Measurements from ENCODE around the gene MICU2.

MICU2 gene

GRCh38 chr13:21542563-21542962 is 61.4 kb downstream of the MICU2 start:
- DNase-seq = no peak

DNA sequence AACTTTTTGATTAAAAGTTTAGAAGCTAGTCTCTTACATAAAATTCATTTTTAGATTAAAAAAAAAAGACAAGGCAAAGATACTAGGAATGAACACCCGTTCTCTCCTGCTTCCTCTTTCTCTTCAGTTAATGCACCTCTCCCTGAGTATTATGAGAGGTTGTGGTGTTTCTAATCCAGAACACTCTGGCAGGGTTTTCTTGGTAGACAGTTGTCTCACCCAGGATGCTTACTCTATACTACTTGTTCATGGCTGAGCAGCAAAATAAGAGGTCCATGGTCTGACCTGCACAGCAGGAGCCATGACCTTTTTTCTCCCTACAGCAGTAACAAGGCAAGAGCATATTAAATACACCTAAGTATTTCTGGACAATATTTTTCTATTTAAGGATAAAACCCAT is 62.0 kb downstream of the MICU2 start:
- DNase-seq = no peak

GRCh38 chr13:21541271-21541670 is 62.7 kb downstream of the MICU2 start:
- DNase-seq = no peak

GRCh38 chr13:21539687-21540086 is 64.3 kb downstream of the MICU2 start:
- no peak for DNase-seq

GRCh38 chr13:21538753-21539152 is 65.2 kb downstream of the MICU2 start:
- no peak for DNase-seq

GRCh38 chr13:21538280-21538679 is 65.7 kb downstream of the MICU2 start:
- DNase-seq = no peak

GRCh38 chr13:21537105-21537504 is 66.9 kb downstream of the MICU2 start:
- no peak for DNase-seq

DNA sequence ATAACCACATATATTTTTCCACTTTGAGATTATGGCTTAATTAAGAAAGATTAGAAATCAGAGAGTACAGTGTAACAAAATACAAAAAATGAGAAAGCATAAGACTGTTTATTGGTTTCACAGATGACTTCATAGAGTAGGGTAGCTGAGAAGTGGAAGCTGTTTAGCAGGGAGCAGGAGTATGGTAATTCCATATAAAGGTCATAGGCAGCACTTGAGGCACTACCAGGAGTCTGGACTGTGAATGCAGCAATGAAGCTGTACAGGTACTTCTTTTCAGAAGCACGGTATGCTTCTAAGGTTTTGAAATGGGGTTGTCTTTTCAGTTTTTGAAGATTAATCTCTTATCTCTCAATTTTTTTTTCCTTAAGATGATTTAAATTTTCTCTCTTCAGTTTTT is 69.2 kb downstream of the MICU2 start:
- DNase-seq = no peak

GRCh38 chr13:21531455-21531854 is 72.5 kb downstream of the MICU2 start:
- DNase-seq = no peak

DNA sequence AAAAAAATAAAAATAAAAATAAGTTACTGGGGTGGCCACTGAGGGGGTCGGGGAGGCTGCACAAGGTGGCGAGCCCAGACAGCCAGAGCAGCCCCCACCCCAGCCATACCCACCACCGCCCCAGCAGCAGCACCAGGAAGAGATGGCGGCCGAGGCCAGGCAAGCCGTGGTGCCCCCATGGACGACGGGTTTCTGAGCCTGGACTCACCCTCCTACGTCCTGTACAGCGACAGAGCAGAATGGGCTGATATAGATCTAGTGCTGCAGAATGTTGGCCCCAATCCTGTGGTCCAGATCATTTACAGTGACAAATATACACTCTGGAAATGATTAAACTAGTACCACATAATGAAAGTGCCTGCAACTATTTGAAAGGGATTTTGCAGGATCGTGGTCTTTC is 73.3 kb downstream of the MICU2 start:
- no peak for DNase-seq

DNA sequence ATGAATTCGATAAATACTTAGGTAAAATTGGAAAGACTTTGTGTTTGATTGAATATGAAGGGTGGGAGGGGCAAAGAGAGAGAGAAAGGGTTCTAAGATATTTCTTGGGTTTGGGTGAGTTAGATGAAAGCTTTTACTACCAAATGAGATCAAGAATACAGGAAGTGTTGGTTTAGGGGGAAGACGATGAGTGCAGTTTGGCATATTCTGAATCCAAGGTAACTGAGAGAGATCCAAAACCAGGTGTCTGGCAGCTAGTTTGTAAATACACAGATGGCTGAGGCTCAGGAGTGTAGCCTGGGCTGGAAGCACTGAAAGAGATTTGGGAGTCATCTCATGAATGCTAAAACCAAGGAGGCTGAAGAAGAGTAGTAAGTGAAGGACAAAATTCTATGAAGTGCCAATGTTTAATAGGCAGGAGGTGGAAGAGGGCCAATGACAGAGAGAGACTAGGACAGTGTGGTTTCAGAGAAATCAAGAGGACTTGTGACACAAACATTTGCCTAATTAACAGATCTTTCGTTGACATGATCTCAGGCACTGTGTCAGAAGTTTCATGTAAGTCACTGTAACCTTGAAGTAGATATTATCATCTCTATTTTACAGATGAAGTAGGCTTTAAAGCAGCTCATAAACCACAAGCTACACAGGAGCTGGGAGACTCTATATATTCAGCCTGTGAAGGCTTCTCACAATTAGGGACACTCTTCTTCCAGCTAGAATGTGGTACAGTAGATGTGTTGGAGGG is 74.7 kb downstream of the MICU2 start:
- DNase-seq = no peak

GRCh38 chr13:21528616-21529015 is 75.4 kb downstream of the MICU2 start:
- DNase-seq = no peak

DNA sequence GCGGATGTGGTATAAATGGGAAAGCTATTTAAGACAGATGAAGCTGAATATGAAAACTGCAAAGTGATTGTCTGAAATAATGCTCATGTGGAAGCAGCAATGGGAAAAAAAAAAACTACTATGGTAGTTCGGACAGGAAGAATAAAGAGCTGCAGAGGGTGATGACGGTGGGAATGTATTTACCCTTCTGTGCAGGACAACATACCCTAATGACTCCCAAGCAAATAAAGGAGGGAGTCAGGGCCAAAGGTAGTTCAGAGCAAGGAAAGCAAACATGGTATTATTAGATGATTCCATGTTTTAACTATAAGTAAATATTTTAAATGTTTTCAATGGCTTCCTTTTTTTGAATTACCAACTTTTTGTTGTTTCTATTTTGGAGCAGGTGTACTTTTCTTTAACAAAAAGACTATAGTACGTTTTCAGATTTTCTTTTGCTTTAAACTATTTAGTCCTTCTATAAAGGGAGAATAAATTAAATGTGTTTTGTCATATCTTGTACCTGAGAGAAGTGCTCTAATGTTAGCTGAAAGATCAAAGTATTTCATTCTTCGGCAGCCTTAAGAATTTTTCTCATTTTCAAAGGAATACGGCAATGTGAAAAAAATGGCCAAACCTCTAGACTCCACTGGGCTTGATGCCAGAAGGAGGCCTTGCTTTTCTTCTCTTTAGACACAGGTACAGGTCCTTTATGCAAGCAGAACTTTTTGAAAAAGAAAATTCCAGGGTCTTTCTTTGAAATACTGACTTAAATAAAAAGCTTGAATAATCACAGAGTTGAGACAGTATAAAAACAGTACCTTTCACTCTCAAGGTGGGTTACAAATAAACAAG is 77.0 kb downstream of the MICU2 start:
- DNase-seq = no peak

DNA sequence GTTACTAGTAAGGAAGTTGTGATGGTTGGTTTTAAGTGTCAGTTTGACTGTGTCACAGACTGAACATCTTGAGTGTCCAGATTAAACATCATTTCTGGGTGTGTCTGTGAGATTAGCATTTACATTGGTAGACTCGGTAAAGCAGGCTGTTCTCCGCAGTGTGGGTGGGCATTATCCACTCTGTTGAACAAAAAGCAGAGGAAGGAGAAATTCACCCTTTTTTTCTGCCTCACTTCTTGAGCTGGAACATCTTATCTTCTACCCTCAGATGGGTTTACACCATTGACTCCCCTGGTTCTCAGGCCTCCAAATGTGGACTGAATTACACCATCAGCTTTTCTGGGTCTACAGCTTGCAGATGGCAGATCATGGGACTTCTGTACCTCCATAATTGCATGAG is 81.1 kb downstream of the MICU2 start:
- DNase-seq = no peak

- DNase-seq = no peak
Observed at GRCh38 chr13:21522130-21522529, 81.8 kb downstream of the MICU2 start.

DNA sequence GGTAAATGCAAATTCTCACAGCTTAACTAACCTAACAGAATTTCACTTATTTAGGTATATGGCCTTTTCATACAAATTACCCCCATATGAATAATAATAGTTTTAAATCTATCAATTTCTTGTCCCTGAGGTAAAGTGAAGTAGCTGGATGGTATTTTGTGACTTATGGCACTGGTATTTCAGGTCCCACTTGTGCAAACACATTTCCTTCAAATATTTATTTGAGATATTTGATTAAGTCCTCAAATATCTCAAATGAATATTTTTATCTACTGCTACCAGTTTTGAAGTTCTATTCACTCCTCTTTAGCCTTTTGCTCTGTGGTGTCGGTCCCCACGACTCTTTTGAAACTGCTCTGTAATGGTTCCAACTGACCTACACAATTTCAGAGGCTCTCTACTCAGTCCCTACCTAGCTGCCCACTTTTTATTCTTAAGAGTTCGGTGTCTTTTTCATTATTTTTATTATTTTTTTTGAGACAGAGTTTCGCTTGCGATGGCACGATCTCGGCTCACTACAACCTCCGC is 85.3 kb downstream of the MICU2 start:
- DNase-seq = no peak

- DNase-seq = no peak
Observed at GRCh38 chr13:21517576-21517975, 86.4 kb downstream of the MICU2 start.

DNA sequence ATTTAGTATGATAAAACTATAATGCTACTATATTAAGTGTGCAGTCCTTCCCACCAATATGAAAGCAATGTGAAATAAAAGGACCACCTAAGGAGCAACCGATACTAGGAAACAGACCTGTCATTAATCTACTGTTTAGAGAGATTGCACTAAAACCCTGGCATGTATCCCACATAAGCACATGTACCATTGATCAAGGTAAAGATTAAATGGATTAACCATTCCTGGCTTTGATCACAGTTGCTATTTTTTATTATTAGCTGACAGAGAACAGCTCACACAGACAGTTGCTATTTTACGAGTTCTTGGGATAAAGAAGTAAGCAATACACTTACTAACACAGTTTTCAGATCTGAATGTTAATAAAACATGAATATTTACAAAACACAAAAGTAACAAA is 87.2 kb downstream of the MICU2 start:
- no peak for DNase-seq

- DNase-seq = no peak
Observed at GRCh38 chr13:21511849-21512248, 92.1 kb downstream of the MICU2 start.

GRCh38 chr13:21504379-21504778 is 99.6 kb downstream of the MICU2 start:
- no peak for DNase-seq

DNA sequence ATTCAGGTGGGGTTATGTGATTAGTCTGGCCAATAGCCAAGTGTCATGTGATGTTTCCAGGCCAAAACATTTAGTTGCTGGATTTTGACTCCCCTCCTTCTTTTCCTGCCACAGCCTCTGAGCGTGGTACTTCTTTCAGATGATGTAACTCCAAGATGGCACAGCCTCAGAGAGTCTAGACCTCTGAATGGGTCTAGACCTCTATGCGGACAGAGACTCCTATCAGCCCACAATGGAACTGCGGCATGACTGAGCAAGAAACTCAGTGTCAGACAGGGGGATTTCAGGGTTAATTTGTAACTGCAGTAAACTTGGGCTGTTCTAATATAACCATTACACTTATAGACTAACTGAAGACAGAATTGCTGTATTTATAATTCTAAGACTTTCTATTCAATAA is 102.3 kb downstream of the MICU2 start:
- DNase-seq = no peak

GRCh38 chr13:21486322-21486721 is 117.6 kb downstream of the MICU2 start:
- no peak for DNase-seq

GRCh38 chr13:21483748-21484147 is 120.2 kb downstream of the MICU2 start:
- no peak for DNase-seq

DNA sequence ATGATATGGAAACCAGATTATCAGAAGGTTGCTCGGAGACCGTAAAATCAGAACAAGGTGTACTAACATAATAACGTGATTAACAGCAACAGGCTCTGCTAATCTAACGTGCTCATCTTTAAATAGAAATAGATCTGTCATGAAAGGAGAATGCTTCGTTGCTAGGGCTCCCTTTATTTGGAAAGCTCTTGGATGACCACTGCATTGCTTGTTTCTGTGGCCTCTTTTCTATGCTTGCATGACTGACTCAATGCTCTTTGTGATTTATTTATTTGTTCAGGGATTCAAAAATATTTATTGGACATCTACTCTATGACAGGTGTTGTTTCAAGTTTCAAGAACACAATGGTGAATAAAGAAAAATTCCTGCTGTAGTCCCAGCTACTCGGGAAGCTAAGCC is 122.6 kb downstream of the MICU2 start:
- no peak for DNase-seq

Measured in femur (tissue), 1 donor.